Glutamatergic neuron (in vitro differentiated cells): Measurements from ENCODE around the gene HIVEP3. TPM values are rescaled to one million over a fixed set of nuclear protein-coding genes. Genes with fewer than 3 reads are reported as not detected.

Experiments
- DNase-seq: peaks from one replicate; pipeline ENCODE4 v3.0.0; 2022
- H3K27ac Mint-ChIP-seq: one replicate; pipeline ENCODE4 v1.8.0; 2020; ENCODE audit warnings: mild to moderate bottlenecking, mixed read lengths, inconsistent platforms; ENCODE audit not compliant: unreplicated experiment
- H3K27me3 Mint-ChIP-seq: one replicate; pipeline ENCODE4 v1.8.0; 2020; ENCODE audit warnings: mild to moderate bottlenecking, moderate library complexity, mixed read lengths, inconsistent platforms; ENCODE audit not compliant: unreplicated experiment
- H3K36me3 Mint-ChIP-seq: one replicate; pipeline ENCODE4 v1.8.0; 2020; ENCODE audit warnings: mild to moderate bottlenecking, mixed read lengths, inconsistent platforms; ENCODE audit not compliant: unreplicated experiment
- H3K4me1 Mint-ChIP-seq: one replicate; pipeline ENCODE4 v1.8.0; 2020; ENCODE audit warnings: mild to moderate bottlenecking, low read depth, mixed read lengths, inconsistent platforms; ENCODE audit not compliant: unreplicated experiment
- H3K4me3 Mint-ChIP-seq: one replicate; pipeline ENCODE4 v1.8.0; 2020; ENCODE audit warnings: mild to moderate bottlenecking, mixed read lengths, inconsistent platforms; ENCODE audit not compliant: unreplicated experiment
- H3K9me3 Mint-ChIP-seq: one replicate; pipeline ENCODE4 v1.8.0; 2020; ENCODE audit warnings: mild to moderate bottlenecking, moderate library complexity, mixed read lengths, inconsistent platforms; ENCODE audit not compliant: unreplicated experiment
- CTCF ChIP-seq: fragments of 200-600 bp; sonication (generic); IDR thresholded peaks from one replicate; pipeline ENCODE4 v1.5.0; 2021; ENCODE audit not compliant: partially characterized antibody, unreplicated experiment
- total RNA-seq: library from RNA; stranded (reverse); fragmentation: NEBNext Ultra II Directional; extraction: Animal tissue kit (Norgen Biotek cat#: 25700); gene quantifications from one replicate; pipeline ENCODE4 v1.2.1, GENCODE V29; 2021; ENCODE audit not compliant: unreplicated experiment

HIVEP3 gene
- total RNA-seq, 1 donor from 2014 or later: 15.1 TPM

DNA sequence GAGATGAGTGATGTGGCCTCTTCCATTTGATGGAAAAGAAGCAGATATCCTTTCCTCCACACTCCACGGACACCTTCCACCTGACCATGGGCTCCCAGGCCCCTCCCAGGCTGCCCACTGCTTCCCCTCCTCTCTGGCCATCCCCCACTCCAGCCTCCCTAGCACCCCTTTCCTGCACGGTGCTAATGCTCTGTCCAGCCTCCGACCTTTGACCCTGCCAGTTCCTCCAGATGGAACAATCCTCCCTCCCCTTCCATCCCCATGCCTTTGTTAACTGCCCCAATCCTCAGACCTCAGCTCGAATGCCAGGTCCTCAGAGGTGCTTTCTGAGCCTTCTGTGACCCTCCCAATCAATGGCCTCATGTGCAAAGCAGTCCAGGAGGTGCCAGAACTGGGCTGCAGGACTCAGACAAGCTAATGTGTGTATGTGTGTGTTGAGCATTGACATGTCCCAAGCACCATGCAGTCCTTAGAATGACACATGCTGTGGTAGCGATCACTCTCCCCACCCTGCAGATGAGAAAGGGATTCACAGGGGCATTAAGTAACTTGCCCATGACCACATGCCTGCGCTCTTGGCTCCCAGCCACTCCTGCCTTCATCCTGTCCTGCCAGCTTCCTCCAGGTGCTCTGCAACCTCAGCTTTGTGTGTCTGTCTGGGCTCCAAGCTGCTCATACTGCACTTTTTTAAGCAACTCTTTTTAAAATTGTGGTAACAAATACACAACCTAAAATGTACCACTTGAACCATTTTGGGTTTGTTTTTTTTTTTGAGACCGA, 370.8 kb downstream of the HIVEP3 start:
- H3K27ac Mint-ChIP-seq: no peak overlapping the region
- peaks cover 2% of the 10 kb centered on the region for H3K4me1 Mint-ChIP-seq
- H3K27me3 Mint-ChIP-seq: peaks cover 2% of the 10 kb centered on the region
- no peak for DNase-seq
- H3K4me3 Mint-ChIP-seq: no peak overlapping the region
- no peaks in the 10 kb centered on the region for H3K36me3 Mint-ChIP-seq
- TF ChIP-seq CTCF: no peak
- H3K9me3 Mint-ChIP-seq: peaks cover 3% of the 10 kb centered on the region

GRCh38 chr1:41547336-41547735, 371.4 kb downstream of the HIVEP3 start:
- Mint-ChIP-seq H3K36me3 (no peaks in the 10 kb centered on the region), H3K9me3 (peaks cover 3% of the 10 kb centered on the region), H3K4me3 (no peak overlapping the region), H3K27ac (no peak overlapping the region), H3K4me1 (peaks cover 2% of the 10 kb centered on the region), H3K27me3 (peaks cover 2% of the 10 kb centered on the region)
- TF ChIP-seq CTCF: no peak
- no peak for DNase-seq

DNA sequence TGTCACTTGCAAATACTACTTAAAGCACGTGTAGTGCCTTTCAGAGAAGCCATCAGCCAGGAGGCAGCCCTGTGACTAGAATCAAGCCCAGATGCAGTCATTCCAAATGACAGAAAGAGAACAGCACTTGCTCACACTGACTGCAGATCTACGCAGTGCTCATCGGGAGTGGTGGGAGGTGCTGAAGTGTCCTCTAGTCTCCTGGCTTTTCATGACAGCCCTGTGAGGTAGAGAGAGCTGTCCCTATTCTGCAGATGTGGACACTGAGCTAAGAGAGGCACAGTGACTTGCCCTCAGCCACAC, 371.9 kb downstream of the HIVEP3 start:
- no peak for TF ChIP-seq CTCF
- Mint-ChIP-seq H3K27ac (no peak overlapping the region), H3K4me3 (no peak overlapping the region), H3K27me3 (peaks cover 2% of the 10 kb centered on the region), H3K9me3 (peaks cover 3% of the 10 kb centered on the region), H3K36me3 (no peaks in the 10 kb centered on the region), H3K4me1 (peaks cover 2% of the 10 kb centered on the region)
- DNase-seq: no peak

DNA sequence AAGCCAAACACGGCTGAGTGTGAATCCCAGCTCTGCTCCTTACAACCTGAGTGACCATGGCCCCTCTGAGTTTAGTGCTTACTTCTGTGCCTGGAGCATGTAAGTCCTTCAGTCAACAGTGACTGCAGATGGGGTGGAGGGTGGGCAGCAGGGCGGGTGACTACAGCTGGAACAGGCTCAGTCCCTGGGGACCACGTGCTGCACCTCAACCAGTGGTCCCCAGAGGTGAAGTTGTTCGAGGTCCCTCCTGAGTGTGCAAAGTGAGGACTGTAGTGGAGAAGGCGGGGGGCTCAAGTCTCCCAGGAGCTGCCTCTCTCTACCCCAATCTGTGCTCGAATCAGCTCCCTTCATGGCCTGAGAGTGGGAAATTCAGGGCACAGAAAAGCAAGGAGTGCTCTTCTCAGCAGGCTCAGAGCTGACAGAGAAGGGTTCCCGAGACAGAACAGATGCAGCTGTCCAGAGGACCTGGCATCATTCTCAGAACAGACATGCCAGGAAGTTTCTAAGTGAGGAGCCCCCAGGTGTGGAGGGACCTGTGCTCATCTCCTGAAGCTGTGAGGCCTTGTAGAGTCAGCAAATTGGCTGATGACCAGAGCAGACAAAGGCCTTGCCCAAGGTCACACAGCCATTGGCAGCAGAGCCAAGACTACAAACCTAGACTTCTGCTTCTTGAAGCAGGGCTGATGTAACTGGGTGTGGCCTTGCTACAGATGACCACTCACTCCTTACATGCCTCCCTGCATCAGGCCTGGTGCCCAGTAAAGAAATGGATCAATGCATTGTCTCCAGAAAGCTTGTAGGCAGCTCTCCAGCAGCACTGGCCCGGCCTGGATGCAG, 372.5 kb downstream of the HIVEP3 start:
- no peaks in the 10 kb centered on the region for H3K36me3 Mint-ChIP-seq
- peaks cover 3% of the 10 kb centered on the region for H3K9me3 Mint-ChIP-seq
- no peak for TF ChIP-seq CTCF
- H3K4me1 Mint-ChIP-seq: peaks cover 2% of the 10 kb centered on the region
- no peak overlapping the region for H3K4me3 Mint-ChIP-seq
- no peak for DNase-seq
- H3K27me3 Mint-ChIP-seq: peaks cover 2% of the 10 kb centered on the region
- no peak overlapping the region for H3K27ac Mint-ChIP-seq
